GM13976 (cell line): Measurements from ENCODE around the gene SLC37A1.
"Not testable (repeated sequence)": the region's sequence is repeated elsewhere in the genome, so short reads cannot be mapped to it uniquely, and the experiment has no call there.

Source experiments
- DNase-seq: peaks from one replicate; pipeline ENCODE4 v3.0.0; 2012; ENCODE audit warnings: low spot score
- in situ Hi-C: fragments of 300-500 bp; cut with MboI; formaldehyde crosslinking; loops from one replicate; pipeline ENCODE4 v1.12.0; 2022; ENCODE audit warnings: low sequenced_read_pairs, mixed read lengths, inconsistent platforms; ENCODE audit not compliant: unreplicated experiment
- TF ChIP-seq, protein P1 (sequence below): IDR thresholded peaks from 2 replicates; pipeline ENCODE4 v1.5.1; 2012; ENCODE audit warnings: borderline replicate concordance, mild to moderate bottlenecking; ENCODE audit not compliant: insufficient read depth; ENCODE audit errors: extremely low read depth, missing control alignments, control extremely low read depth

The SLC37A1 gene

DNA sequence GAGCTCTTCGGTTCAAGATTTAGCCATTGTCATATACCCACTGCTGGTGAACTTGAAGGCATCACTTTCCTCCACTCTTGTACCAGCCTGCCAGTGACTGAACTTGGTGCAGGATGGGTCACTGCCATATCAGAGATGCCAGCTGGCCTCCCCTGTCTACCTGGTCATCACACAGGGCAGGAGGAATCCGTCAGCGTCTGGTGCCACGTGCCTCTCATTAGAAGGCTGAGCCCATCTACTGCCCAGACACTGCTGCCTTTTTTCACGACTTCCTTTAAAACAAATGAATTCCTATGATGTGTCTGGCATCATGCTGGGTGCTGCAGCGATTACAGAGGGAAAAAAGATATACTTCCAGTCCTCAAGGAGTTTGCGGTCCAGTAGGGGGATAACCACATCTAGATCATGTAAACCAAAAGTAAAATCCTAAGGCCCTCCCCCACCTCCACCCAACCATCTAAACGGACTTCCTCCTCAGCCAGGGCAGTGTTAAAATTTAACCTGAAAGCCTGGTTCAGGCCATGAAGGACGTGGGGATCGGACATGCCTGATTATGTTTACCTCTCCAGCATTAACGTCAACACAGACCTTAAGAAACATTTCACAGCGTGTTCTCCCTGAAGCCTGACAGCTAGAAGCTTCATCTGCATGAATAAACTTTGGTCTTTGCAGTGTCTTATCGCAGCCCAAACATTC is 110.6 kb downstream of the SLC37A1 start:
- no peak for DNase-seq
- TF ChIP-seq, protein P1, sequence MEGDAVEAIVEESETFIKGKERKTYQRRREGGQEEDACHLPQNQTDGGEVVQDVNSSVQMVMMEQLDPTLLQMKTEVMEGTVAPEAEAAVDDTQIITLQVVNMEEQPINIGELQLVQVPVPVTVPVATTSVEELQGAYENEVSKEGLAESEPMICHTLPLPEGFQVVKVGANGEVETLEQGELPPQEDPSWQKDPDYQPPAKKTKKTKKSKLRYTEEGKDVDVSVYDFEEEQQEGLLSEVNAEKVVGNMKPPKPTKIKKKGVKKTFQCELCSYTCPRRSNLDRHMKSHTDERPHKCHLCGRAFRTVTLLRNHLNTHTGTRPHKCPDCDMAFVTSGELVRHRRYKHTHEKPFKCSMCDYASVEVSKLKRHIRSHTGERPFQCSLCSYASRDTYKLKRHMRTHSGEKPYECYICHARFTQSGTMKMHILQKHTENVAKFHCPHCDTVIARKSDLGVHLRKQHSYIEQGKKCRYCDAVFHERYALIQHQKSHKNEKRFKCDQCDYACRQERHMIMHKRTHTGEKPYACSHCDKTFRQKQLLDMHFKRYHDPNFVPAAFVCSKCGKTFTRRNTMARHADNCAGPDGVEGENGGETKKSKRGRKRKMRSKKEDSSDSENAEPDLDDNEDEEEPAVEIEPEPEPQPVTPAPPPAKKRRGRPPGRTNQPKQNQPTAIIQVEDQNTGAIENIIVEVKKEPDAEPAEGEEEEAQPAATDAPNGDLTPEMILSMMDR = no peak
- in situ Hi-C loops = no loop called here

DNA sequence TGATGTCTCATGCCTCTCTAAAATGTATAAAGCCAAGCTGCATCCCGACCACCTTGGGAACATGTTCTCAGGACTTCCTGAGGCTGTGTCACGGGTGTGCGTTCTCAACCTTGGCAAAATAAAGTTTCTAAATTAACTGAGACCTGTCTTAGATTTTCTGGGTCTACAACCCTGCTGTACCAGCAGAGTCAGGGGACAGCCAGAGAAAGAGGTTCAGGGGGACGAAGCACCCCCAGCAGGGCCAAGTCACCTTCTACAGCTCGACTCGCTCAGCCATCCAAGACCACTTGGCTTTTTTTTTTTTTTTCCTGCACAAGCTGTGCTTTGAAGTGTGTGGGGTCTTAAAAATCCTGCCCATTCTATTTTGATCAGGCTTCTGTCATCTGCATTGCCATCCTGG is 111.3 kb downstream of the SLC37A1 start:
- in situ Hi-C loops = no loop called here
- no peak for DNase-seq
- TF ChIP-seq, protein P1 = no peak

DNA sequence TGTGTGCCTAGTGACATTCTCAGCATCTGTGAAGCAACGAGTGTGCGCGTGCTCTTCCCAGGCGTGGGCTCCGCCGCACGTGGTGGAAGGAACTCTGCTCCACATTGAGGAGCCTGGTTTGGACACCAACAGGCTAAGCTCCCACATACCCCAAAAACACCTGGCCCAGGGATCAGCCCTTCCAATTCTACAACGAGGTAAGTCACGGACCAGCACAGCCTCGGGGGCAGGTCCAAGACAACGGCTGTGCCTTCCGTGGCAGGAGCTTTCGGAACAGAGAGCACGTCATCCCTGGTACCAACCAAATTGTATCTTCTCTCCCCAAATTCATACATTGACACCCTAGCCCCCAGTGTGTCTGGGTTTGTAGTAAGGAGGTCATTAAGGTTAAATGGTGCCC is 112.5 kb downstream of the SLC37A1 start:
- in situ Hi-C loops = no loop called here
- TF ChIP-seq, protein P1 = no peak
- DNase-seq = no peak

DNA sequence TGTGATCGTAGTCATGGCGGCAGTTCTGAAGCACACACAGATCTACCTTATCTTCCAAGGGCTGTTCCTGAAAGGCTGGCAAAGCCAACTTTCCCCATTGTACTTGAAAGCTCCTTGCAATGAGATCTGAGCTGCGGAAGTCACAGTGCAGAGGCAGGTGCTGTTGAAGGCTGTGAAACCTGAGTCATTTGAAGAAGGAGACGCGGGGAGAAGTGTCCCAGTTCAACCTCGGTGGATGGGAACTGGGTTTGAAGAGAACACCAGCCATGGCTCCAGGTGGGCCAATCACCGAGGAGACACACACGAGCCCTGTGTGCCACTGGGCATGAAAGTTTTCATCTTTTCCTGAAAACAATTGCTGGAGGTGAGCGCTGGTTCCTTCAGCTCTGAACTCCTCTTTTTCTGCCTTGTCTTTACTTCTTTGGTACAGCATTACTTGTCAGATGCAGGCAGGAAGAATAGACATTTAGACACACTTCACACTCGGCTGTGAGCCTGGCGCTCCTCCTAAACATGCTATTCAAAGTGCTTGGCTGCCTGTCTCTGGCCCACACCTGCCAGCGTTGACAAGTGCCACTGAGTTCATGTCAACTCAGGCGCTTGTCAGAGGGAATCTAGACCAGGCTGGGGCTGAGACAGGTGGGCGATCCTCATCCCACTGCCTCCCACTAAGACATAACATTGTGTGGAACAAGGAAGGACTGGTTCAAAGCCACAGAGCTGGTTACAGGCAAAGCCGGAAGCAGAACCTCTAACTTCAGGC is 114.1 kb downstream of the SLC37A1 start:
- in situ Hi-C loops = no loop called here
- TF ChIP-seq, protein P1 = no peak
- DNase-seq = no peak

DNA sequence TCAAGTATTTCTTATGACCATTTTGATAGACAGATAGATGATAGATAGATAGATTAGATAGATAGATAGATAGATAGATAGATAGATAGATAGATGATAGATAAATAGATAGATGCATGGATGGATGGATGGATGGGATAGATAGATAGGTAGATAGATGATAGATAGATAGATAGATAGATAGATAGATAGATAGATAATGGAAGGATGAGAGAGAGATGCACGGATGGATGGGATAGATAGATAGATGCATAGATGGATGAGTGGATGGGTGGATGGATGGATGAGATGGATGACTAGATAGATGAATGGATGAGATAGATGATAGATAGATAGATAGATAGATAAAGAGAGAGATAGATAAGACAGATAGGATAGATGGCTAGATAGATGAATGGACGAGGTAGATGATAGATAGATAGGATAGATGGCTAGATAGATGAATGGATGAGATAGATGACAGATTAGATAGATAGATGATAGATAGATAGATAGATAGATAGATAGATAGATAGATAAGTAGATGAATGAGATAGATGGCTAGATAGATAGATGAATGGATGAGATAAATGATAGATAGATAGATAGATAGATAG is 114.9 kb downstream of the SLC37A1 start:
- DNase-seq, in situ Hi-C loops: not testable (repeated sequence)

DNA sequence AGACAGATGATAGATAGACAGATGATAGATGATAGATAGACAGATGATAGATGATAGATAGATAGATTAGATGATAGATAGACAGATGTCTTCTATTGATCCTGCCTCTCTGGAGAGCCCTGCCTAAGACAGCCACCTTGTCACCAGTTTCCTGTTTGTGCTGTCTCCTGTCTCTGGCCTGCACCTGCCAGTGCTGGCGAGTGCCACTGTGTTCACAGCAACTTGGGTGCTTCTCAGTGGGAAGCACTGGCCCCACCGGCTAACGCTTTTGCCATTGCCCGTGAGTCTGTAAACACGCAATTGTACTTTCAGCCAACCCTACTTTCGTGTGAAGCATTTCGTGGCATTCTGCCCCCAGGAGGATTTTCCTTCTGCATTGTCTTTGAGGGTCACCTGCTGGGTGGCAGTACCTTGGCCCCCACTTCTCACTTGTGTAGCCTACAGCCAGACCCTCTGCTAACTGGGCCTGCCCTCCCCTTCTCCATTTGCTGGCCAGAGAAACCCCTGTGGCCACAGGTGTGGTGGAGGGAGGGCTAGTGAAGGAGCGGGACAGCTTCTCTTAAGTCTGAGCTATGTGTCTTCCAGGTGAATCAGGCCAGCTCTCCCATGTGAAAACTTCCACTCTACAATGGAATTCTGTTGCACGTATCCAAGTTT is 116.4 kb downstream of the SLC37A1 start:
- in situ Hi-C loops = no loop called here
- no peak for DNase-seq
- TF ChIP-seq, protein P1 = no peak
